ENCODE measurements around the gene ANO8.
A peak's percentile ranks its signal among the peaks of the same experiment; 100 is the strongest.

Gene ANO8

DNA sequence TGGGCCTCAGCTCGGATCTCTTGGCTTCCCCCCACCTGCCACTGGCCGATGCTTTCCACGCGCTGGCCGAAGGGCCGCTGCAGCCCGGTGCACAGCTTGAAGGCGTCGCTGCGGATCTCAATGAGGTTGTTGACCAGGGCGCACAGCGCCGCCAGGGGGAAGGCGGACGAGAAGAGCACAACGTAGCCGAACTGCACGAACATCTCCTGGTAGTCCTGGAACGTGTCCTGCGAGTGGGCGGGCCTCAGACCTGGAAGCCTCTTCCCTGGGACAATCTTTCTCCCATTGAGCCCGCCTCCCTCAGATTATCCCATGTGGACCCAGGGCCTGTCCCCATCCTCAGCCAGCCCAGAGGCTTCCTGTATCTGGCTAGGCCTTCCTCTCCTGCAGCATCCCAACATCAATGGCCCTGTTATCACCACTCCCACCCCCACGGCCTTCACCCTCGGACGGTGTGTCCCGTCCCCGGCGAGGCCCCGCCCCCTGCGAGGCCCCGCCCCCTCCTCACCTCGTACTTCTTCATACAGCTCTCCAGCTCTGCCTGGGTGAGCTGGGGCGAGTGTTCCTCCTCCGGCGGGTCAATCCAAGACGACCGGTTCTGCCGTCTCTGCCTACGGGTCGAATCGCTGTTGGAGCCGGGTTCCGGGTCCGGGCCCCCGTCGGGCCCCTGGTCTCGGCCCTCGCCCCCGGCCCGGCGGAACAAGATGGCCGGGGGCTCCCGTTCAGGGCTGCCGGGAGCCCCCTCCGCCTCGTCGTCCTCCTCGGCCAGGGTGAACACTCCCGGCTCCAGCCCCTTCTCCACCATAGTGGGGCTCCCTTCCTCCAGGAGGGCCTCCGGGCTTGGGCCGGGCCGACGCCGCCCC lies 6.8 kb downstream of the ANO8 start:
- TF ChIP-seq, protein P1, sequence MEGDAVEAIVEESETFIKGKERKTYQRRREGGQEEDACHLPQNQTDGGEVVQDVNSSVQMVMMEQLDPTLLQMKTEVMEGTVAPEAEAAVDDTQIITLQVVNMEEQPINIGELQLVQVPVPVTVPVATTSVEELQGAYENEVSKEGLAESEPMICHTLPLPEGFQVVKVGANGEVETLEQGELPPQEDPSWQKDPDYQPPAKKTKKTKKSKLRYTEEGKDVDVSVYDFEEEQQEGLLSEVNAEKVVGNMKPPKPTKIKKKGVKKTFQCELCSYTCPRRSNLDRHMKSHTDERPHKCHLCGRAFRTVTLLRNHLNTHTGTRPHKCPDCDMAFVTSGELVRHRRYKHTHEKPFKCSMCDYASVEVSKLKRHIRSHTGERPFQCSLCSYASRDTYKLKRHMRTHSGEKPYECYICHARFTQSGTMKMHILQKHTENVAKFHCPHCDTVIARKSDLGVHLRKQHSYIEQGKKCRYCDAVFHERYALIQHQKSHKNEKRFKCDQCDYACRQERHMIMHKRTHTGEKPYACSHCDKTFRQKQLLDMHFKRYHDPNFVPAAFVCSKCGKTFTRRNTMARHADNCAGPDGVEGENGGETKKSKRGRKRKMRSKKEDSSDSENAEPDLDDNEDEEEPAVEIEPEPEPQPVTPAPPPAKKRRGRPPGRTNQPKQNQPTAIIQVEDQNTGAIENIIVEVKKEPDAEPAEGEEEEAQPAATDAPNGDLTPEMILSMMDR (conservative IDR thresholded peaks at IDR 0.05; ENCODE audit: low read depth, low read length), result peak; percentile 79
- DNase-seq (ENCODE audit: low read depth), result peak; percentile 89
- H3K4me3 ChIP-seq (ENCODE audit: low read depth, low read length), result peak overlapping the region; percentile 44

GRCh38 chr19:17327068-17327653 lies 7.5 kb downstream of the ANO8 start:
- DNase-seq (ENCODE audit: low read depth), result no peak
- TF ChIP-seq, protein P1 (conservative IDR thresholded peaks at IDR 0.05; ENCODE audit: low read depth, low read length), result no peak
- H3K4me3 ChIP-seq (ENCODE audit: low read depth, low read length), result no peak overlapping the region

DNA sequence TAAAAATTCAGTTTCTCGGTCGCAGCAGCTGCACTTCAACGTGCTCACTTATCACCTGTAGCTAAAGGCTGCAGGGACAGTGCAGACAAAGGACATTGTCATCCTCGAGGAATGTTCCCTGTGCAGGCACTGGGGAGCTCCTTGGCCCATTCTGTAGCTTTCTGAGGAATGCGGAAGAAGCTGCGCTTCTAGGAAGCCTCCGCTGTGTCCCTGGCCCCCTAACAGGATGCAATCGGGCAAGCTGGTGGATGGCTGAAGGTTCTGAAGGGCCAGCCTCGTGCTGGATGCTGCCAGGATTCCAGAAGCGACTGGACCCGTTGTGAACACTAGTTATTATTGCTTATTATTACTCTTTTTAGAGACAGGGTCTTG lies 8.1 kb downstream of the ANO8 start:
- DNase-seq (ENCODE audit: low read depth), result no peak
- TF ChIP-seq, protein P1 (conservative IDR thresholded peaks at IDR 0.05; ENCODE audit: low read depth, low read length), result no peak
- no peak overlapping the region for H3K4me3 ChIP-seq (ENCODE audit: low read depth, low read length)

GRCh38 chr19:17325881-17326594 lies 8.6 kb downstream of the ANO8 start:
- TF ChIP-seq, protein P1 (conservative IDR thresholded peaks at IDR 0.05; ENCODE audit: low read depth, low read length), result no peak
- DNase-seq (ENCODE audit: low read depth), result no peak
- no peak overlapping the region for H3K4me3 ChIP-seq (ENCODE audit: low read depth, low read length)

- H3K4me3 ChIP-seq (ENCODE audit: low read depth, low read length), result no peak overlapping the region
- TF ChIP-seq, protein P1 (conservative IDR thresholded peaks at IDR 0.05; ENCODE audit: low read depth, low read length), result no peak
- no peak for DNase-seq (ENCODE audit: low read depth)
Observed at GRCh38 chr19:17325133-17325532, 9.5 kb downstream of the ANO8 start.

DNA sequence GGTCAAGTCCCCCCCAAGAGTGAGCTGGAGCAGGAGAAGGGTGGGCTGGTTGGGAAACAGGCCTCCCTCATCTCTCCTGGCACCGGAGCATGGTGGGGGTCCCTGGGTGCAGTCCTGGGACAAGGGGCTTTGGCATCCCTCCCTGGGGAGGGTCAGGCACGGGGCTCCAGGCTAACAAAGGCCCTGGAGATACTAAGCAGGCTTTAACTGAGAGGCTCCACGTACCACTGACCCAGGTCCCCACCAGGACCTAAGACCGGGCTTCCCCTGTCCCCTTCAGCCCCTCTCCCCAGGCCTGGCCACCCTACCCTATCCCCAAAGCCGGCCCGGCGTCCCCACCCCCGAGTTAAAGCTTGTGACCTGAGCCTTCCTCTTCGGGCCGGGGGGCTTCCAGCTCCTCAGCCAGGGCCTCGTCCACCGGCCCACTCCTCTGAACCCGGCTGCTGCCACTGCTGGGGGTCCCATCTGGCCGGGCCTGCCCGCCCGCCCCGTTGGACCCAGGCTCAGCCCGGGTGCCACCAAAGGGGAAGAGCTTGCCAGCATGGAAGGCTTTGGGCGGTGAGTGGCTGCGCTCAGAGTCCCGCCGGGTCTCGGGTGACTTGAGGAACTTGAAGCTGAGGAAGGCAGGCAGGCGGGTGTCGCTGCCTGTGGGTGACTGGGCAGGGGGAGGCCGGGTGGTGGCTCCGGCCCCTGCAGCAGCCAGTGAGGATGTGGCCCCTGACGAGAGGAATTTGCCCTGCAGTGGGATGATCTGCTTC lies 10.1 kb downstream of the ANO8 start:
- no peak overlapping the region for H3K4me3 ChIP-seq (ENCODE audit: low read depth, low read length)
- DNase-seq (ENCODE audit: low read depth), result no peak
- TF ChIP-seq, protein P1 (conservative IDR thresholded peaks at IDR 0.05; ENCODE audit: low read depth, low read length), result no peak
